Panc1 (cell line): Measurements from ENCODE around the gene AK8.

Source experiments
- CTCF ChIP-seq: fragments of 450-650 bp; IDR thresholded peaks from 2 replicates; pipeline ENCODE4 v1.5.1; 2017; ENCODE audit warnings: mild to moderate bottlenecking
- POLR2AphosphoS5 ChIP-seq: IDR thresholded peaks from 2 replicates; pipeline ENCODE4 v1.6.1; 2012; ENCODE audit warnings: mild to moderate bottlenecking, low read depth, low read length, moderate library complexity

GRCh38 chr9:132783006-132783405, 95.1 kb downstream of the AK8 start:
- TF ChIP-seq CTCF: no peak
- TF ChIP-seq POLR2AphosphoS5: no peak
